Left kidney (tissue), 2 donors: ENCODE measurements around the gene BBX. TPM values are rescaled to one million over a fixed set of nuclear protein-coding genes. Genes with fewer than 3 reads are reported as not detected.

Experiments
- DNase-seq: peaks from one replicate; pipeline ENCODE4 v3.0.0-alpha.2; 2013
- polyA plus RNA-seq: library from polyadenylated mRNA; unstranded; fragments of 120-200 nt; gene quantifications from one replicate; pipeline ENCODE4 v1.2.1, GENCODE V29; 2013; ENCODE audit not compliant: insufficient read length

Gene BBX
- polyA plus RNA-seq, 1 donor, result 70.1 TPM

DNA sequence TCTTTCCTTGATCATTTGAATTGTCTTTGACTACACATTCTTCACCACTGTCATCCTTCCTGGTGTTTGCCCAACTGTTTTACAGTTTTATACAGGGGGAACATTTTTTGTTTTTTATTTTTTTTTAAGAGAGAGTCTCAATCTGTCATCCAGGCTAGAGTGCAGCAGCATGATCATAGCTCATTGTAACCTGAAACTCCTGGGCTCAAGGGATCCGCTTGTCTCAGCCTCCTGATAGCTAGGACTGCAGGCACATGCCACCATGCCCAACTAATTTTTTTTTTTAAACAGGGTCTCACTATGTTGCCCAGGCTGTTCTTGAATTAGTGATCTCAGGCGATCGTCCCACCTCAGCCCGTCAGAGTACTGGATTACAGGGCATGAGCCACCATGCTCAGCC is 222.6 kb downstream of the BBX start:
- no peak for DNase-seq

DNA sequence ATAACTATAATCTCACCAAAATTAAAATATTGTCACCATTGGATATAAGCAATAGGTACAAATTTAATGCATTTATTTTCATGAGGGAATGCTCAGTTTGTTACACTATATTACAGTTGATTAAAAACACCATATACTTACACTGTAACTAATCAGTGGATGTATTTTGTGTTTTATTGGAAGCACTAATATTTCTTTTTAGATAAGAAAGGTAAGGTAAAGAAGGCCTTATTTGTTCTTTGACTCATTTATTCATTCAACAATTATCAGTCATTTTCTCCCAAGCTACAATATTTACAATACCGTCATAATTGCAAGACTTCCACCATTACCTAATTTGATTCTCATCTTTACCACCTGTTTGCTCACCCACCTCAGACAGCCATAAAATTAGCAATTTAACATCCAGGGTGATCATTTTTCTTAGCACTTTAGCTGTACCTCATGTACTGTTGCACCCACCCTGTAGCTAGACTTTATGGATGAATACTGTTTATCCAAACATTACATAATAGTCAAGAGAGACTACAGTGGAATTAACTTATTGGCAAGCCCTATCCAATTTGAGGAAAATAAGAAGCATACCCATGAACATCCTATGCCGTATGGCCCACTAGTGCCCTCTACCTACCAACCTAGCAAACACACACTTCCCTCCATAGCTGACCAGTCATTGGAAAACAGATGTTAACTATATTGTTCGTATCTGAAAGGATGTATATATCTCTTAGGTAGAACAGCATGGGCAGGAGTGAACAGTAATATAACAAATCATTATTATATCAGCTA is 229.6 kb downstream of the BBX start:
- DNase-seq, result peak; percentile 8

DNA sequence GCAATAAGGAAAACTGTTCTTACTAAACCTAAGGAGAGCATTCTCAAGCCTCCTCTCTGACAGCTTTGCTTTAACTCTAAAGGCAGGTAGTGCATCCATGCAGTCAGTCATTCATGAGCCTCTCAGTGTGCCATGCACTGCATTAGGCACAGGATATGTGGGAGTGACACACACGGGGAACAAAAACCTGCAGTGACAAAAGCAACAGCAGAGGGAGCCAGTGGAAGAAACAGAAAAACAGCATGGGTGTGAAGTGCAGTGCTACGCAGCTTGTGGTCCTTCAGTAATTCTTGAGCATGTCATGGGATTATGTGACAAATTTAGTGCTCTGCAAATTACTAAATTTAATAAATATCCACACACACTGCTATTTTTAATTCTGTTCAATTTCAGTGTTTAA is 230.7 kb downstream of the BBX start:
- peak; percentile 46 for DNase-seq

DNA sequence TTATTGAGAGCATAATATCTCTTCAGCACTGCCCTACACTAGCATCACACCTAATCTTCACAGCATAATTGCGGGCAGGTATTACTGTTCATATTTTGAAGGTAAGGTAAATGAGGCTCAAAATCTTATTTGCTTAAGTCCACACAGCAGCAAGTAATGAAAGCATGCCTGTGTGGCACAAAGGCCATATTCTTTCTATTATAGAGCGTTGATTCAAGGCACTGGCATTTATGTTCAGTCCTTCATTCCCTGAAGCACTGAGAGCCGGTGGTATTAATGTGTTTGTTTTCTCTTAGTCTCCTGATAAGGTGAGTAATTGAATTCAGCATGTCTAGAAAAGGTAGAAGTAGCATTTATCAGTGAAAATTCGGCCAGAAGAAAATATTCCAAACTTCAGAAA is 231.2 kb downstream of the BBX start:
- no peak for DNase-seq

DNA sequence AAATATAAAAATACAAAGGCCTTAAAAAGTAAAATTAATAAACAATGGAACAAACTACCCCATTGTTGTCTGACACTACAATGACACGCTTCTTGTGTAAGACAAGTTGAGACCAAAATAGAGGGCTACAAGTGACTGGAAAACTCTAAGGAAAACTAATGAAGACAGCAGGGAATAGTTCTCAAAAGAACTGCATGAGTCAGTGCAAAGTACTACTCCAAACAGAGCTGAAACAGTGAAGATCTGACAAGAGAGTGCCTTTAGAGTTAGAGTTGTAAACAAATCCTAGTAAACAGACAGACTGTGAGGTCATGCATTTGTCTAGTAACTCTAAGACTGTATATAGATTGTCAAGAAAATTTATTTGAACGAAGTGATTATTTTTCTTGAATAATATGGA is 233.9 kb downstream of the BBX start:
- DNase-seq, result no peak

DNA sequence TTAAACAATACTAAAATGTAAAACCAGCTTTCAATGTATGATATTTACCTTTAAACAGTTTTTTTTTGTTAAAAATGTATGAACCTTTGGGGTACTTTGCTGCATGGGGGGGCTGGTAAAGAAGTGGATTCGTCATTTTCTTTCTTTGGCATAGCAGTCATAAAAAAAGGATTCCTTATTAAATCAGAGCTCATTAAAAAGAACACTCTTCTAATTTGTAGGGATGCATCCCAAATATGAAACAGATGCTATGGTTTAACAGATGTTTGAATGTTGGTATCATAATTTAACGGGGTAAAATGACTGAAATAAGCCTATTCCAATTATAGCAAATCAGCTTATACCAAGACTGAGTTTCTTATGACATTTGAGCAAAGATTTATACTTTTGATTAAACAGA is 234.4 kb downstream of the BBX start:
- no peak for DNase-seq

GRCh38 chr3:107760144-107760543 is 237.4 kb downstream of the BBX start:
- no peak for DNase-seq

DNA sequence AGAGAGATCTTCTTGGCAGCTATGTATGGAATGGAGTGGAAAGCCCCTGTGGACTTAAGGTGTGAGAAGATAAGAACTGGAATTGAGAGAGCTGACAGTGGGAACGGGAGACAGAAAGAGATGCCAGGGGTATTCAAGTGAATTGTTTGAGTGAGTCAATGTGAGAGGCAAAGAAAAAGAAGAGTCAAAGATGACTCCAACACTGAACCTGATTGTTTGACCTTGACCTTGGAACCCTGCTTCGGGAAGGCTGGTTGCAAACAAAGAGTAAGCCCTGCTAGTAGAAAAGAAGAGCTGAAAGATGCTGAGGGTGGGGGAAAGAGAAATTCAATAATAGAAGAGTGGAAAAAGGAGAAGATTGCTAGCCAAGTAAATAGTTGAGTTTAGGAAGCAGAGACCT is 238.6 kb downstream of the BBX start:
- DNase-seq, result no peak

DNA sequence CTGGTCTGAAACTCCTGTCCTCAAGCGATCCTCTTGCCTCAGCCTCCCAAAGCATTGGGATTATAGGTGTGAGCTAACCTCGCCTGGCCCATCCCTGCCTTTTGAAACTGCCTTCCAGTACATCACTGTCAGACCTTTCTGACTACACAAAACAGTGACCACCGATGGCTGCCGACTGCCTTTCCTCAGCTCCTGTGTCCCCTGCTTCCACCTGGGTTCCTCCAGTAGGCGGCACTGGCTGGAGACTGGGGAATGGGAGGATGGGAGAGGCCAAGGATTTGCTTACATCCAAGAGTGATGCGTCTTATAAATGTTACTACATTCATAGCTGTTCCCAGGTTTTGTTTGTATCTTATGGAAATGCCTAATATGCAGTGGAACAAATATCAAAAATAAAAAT is 242.8 kb downstream of the BBX start:
- no peak for DNase-seq

- DNase-seq, result no peak
These were observed 245.3 kb downstream of the BBX start for GRCh38 chr3:107767897-107768605.

DNA sequence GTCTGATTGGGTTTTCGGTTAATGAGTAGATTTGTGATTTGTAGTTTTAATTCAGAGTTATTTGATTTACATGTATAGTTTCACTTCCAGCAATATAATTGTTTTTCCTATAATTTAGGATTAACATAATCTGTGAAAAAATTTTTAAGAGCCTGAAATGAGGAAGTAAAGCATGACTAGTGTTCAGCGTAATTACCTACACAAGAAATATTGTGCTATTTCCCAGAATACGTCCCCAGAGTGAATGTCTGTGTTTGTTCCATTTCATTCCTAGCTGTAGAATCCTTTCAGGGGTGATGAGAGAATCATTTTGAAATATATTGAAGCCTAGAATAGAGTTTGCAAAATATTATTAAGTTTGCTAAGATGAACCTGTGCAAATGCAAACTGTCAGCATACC is 247.1 kb downstream of the BBX start:
- no peak for DNase-seq

DNA sequence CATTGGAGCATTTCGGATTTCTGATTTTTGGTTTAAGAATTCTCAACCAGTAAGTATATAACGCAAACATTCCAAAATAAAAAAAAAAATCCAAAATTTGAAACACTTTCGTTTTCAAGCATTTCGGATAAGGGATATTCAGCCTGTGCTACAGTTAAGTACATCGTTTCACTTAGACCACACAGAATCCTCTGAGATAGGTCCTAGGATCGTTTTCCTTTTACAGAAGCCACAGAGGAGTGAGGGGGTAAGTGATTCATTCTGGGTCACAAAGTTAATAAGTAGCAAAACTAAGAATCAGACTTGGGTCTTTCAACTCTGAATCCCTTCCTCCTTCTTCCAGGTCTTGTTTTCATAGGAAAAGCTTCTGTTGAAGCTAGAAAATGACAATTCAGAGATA is 249.3 kb downstream of the BBX start:
- no peak for DNase-seq

DNA sequence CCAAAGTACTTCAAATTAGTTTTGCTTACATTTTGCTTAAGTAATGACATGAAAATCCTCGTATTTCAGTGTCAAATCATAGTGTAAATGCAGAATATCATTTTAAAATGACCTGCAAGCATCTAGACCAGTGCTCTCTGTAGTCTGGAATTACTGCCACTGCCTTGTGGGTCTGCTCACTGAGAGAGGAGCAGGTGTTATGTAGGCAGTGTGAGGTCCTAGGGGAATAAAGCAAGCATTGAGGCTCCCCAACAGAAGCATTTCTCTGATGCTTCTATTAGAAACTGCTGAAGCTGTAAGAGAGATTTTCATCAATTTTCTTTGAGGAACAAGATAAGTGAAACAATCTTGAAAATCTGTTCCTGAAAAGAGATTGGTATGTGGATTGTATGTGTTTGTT is 253.2 kb downstream of the BBX start:
- no peak for DNase-seq

DNA sequence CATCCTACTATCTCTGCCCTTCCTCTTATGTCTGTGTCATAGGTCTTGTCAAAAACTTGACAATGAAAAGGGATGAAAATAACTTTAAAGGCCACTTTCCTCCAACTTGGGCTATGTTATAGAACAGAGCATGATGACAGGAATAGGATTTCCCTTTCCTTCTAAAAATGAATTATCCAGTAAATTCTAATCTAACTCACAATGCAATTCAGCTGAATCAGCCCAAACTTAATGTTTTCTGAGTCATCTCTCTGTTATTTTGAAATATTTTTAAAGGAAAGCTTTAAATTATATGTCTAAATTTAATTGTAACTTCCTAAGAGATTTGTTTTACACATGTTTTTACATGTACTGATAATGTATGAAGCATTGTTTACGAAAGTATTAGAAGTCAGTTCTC is 258.5 kb downstream of the BBX start:
- DNase-seq, result no peak

DNA sequence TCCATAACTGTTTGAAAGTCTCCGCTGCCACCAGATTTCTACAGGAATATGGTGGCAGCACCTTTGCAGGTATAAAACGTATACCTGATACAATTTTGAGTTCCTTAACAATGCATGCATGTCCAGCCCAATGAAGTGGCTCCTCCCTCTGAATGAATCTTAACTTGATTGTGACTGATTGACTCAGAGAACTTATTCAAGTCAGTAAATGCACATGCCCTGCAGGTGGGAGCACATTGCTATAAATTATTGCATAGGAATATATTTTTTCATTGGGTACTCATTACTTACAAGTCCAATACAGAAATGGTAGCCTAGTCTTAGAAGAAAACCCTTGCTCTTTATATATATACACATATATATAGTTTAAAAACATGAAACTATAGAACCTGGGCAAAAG is 259.3 kb downstream of the BBX start:
- DNase-seq, result no peak

- DNase-seq, result no peak
These were observed 267.9 kb downstream of the BBX start for GRCh38 chr3:107790612-107791011.

DNA sequence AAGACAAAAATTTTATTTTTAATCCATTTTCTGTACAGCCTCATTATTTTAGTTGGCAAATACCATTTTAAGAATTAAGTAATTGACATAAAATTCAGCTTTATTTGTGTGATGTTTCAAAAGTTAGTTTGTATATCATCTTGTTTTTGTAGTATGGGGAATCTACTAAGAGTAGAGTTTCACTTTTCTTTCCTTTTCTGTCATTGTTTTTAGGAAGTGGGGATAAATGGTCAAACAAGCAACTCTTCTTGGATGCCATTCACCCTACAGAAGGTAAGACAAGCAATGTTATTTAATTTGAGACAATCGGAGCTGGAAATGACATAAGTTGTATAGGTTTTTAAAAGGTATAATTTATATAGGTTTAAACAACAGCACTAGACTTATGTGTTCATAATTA is 268.3 kb downstream of the BBX start:
- no peak for DNase-seq

- DNase-seq, result no peak
These were observed 268.7 kb downstream of the BBX start for GRCh38 chr3:107791450-107791849.

DNA sequence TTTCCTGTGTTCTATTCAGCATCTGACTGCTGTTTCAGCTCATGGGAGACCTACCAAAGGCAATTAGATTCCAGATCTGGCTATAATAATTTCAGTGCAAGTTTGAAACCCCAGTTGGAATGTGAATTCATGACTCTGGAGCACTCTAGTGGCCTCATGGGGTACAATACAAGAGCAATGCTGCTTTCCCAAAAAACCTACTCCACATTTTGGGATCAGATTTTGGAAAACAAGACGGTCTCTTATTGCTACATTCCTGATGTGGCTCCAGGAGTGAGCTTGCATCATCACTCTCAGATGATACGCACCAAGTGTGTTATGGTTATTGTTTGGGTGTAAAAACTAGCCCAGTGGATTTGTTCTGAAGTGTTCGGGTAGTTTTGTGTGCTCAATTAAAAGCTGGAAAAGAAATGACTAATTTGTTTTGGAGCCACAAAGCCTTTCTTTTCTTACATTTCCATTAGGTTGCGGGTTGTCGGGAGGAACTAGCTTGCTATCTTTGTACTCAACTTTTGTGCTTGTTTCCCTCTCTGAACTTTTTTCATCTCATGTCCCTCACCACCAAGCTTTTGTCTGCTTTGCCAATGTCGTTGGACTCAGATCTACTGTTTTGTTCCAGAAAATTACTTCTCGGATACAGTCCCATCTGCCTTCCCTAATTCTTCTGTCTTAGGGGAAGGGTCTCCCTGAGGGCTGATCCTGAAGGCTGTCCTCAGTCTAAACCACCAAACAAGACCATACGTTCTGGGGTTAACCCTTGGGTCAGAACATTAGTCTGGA is 272.1 kb downstream of the BBX start:
- DNase-seq, result no peak

DNA sequence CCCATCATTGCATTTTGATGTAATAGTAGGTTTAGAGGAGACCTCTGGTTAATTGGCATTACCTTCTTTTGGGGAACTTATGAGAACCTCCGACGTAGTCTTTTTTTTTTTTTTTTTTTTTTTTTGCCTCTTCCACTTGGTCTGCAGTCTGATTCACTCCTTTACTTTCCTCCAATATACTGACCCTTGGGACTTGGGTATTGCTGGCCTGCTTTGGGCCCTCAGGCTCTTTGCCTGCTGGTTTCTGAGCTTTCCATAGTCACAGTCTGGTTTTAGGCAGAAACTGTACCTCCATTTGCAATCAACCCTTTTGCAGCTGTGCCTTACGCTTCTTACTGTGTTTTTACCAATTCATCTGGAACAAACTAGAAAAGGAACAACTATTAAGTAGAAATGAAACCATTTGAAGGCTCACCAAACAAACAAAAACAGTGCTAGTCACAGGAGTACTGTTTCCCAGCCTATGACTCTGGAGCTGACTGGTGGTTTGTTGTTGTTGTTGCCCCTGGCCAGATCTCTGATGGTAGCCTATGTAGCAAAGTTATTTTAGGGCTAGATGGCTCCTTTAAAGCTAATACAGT is 272.8 kb downstream of the BBX start:
- DNase-seq, result no peak

DNA sequence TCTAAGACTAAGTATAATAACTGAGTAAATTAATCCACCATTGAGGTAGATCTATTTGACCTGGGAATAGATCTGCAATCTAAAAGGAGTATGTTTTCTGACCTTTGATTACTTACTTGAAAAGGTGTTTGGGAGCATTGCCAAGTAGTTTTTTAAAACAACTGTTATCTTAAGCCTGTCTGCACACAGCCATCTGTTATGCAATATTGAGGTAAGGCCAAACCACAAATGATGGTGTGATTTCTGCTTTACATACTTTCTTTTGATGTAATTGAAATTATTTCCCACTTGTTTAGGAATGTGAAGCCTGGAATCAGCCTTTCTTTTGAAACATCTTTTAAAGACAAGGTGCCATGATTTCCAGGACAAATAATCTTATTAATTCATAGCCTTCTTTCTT is 274.0 kb downstream of the BBX start:
- no peak for DNase-seq

- no peak for DNase-seq
These were observed 274.8 kb downstream of the BBX start for GRCh38 chr3:107797586-107797985.

GRCh38 chr3:107798381-107798780 is 275.6 kb downstream of the BBX start:
- DNase-seq, result no peak
